ENCODE measurements around the gene CERS3.
"Not testable (repeated sequence)": the region's sequence is repeated elsewhere in the genome, so short reads cannot be mapped to it uniquely, and the experiment has no call there.

Gene CERS3

DNA sequence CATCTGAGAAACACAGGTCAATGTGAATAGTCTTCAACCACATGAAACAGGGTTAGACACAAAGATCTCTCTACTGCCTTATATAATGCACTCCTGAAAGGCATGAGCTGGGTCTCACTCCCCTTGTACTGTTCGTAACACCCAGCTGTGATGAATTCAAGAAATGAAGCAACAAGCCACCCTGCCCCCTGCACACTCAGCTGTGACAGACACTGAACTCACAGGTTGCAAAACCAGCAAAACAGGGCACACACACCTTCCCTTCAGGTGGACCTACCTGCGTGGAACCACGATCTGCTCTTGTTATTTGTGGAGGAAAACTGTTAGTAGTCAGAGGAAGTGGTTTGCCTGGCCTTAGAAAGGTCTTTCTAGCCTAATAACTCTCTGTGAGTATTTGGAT, 64.5 kb downstream of the CERS3 start:
- no peak for ATAC-seq

- ATAC-seq, result no peak
Measured at GRCh38 chr15:100463515-100463914, 65.2 kb downstream of the CERS3 start.

GRCh38 chr15:100461049-100461448, 67.7 kb downstream of the CERS3 start:
- no peak for ATAC-seq

DNA sequence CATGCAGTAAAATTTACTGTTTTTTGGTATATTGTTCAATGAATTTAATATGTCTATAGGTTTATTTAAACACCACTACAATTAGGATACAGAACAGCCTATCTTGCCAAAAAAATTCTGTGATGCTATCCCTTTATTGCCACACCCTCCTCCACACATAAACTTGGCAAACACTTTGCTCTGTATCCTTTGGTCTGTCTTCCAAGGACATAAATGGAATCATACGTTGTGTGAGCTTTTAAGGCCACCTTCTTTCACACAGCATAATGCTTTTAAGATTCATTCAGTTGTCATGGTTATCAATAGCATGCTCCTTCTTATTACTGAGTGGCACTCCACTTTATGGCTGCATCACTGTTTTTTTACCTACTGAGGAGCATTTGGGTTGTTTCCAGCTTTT, 71.5 kb downstream of the CERS3 start:
- no peak for ATAC-seq

DNA sequence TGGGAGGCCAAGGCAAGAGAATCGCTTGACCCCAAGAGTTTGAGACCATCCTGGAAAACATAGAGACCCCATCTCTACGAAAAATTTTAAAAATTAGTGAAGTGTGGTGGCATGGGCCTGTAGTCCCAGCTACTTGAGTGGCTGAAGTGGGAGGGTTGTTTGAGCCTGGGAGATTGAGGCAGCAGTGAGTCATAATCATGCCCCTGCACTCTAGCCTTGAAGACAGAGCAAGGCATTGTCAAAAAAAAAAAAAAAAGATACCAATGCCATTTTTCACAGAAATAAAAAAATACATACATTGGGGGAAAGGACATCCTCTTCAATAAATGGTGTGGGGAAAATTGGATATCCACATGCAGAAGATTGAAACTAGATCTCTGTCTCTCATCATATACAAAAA, 74.6 kb downstream of the CERS3 start:
- ATAC-seq, result no peak

DNA sequence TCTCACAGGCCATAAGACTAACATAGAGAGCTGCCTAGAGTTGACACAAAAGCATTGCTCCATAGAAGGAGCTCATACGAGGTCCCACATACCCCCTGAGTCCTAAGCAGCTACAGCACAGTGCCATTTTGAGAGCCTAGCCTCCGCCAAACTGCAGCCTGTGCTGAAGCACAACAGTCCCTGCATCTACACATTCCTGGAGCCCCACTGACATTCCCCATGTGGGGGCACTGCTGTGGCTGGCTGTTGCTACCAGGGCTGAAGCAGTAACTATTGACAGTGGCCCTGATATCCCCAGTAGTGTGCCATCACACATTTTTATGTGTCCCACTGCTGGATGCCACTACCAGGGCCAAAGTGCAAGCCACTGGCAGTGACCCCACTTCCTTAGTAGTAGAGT, 80.3 kb downstream of the CERS3 start:
- no peak for ATAC-seq

GRCh38 chr15:100441063-100441462, 87.7 kb downstream of the CERS3 start:
- not testable (repeated sequence) for ATAC-seq

GRCh38 chr15:100439514-100439913, 89.2 kb downstream of the CERS3 start:
- no peak for ATAC-seq

GRCh38 chr15:100438570-100438969, 90.2 kb downstream of the CERS3 start:
- no peak for ATAC-seq

DNA sequence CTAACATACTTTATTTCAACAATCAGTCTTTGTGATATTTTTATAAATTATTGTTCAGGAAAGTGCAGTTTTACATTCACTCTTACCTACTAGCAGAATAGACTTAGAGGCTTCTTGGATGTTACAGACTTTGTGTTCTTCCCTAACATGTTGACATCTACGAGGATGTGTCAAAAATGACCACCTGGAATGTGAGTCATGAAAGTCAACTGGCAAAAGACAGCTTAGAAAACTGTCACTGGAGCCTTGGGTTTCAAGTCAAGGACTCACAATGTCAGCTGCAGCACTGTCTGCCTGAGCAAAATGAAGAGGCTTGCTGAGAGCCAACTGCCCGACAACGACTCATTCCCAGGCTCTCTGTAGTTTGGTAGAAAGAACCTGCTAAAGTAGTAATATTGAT, 91.5 kb downstream of the CERS3 start:
- ATAC-seq, result no peak

- no peak for ATAC-seq
Measured at GRCh38 chr15:100434561-100434960, 94.2 kb downstream of the CERS3 start.

DNA sequence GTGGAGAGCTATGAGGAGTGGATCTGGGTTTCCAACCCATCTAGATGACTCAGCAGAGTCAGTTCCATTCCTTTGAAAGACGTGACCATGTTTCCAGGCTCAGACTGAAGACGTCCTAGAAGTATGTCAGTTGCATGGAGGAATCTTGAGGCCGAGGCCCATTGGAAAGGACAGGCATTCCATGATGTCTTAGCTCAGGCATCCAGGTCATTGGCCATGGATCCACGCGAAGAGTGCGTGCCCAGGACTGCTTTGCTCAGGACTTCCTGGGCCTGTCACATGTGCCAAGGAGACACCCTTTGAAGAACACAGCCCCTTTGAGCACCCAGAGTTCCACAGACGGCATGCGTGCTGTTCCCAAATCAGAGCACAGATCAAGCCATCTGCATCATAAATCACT, 94.7 kb downstream of the CERS3 start:
- ATAC-seq, result no peak

DNA sequence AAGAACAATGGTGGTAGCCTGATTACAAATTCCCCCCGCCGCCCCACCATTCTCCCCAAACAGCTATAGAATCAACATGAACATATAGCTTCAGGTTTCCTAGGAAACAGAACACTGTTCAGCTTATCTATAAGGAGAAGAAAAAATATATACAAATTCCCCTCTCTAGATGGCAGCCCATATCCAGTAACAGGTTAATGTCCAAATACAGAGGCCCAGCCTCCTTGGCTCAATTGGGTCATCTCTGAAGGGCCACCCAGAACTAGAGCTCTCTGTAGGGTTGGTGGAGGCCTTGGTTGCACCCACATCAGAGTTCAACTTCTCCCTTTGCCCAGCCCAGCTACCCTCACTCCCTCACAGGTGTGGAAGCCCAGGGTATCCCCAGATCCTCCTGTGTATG, 95.4 kb downstream of the CERS3 start:
- ATAC-seq, result no peak

- no peak for ATAC-seq
Measured at GRCh38 chr15:100430411-100430810, 98.3 kb downstream of the CERS3 start.

GRCh38 chr15:100429116-100429728, 99.5 kb downstream of the CERS3 start:
- no peak for ATAC-seq

- ATAC-seq, result no peak
Measured at GRCh38 chr15:100426937-100427336, 101.8 kb downstream of the CERS3 start.

DNA sequence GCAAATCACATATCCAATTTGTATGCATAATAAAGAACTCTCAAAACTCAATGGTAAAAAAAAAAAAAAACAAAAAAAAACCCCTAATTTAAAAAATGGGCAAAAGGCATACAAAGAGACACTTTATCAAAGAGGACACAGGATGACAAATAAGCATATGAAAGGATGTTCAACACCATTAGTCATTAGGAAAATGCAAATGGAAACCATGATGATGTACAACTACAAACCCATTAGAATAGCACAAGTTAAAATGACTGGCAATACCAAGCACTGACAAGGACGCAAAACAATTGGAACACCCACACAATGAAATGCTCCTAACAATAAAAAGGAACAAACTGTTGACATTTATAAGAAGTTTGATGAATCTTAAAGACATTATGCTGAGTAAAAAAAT, 123.6 kb downstream of the CERS3 start:
- peak in 1 of 2 donors; percentile 30 for ATAC-seq

GRCh38 chr15:100400996-100401395, 127.8 kb downstream of the CERS3 start:
- no peak for ATAC-seq

GRCh38 chr15:100394736-100395440, 133.9 kb downstream of the CERS3 start:
- no peak for ATAC-seq

GRCh38 chr15:100393008-100393407, 135.7 kb downstream of the CERS3 start:
- no peak for ATAC-seq

DNA sequence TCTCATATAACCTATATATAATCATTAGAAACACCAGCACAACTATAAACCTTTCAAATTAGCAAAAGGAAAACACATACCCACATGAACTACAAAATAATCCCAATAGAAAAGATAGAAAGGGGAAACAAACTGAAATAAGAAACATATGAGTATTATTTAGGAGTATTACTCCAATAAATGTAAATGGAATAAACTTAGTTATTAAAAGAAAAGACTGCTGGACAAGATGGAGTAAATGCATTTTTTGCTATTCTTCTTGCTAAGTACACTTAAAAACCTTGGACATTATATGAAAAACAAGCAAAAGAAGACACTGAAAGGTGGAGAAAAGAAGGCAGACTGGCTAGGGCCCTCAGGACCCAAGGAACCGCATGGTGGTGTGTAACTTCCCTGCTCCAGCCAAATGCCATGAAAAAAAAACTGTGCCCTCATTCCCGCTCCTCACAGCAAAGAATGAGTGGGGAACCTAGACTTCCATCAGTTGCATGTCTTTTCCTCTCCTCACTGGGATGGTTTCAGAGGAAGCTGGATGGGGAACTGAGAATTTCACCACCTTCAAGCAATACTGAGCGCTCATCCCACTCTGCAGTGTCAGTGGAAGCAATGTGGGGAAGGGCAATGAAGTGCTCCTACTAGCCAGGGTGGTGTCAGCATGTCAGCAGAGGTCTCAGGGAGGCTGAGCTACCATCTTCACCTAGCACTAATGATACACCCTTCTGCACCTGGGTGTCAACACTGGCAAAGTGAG, 143.3 kb downstream of the CERS3 start:
- ATAC-seq, result no peak

- no peak for ATAC-seq
Measured at GRCh38 chr15:100384108-100384410, 144.7 kb downstream of the CERS3 start.

- no peak for ATAC-seq
Measured at GRCh38 chr15:100383302-100384107, 145.2 kb downstream of the CERS3 start.
